NB4 (cell line): ENCODE results near the gene L3MBTL4.
"Not testable (repeated sequence)": the region's sequence is repeated elsewhere in the genome, so short reads cannot be mapped to it uniquely, and the experiment has no call there.

Experiments used
- MAX ChIP-seq: IDR thresholded peaks from 2 replicates; pipeline ENCODE4 v1.6.1; 2011; ENCODE audit warnings: low read depth, low read length
- MYC ChIP-seq: IDR thresholded peaks from 2 replicates; pipeline ENCODE4 v1.6.1; 2011; ENCODE audit warnings: low read depth, low read length
- POLR2A ChIP-seq: IDR thresholded peaks from 2 replicates; pipeline ENCODE4 v1.6.1; 2011; ENCODE audit warnings: mild to moderate bottlenecking; ENCODE audit not compliant: insufficient read length; ENCODE audit errors: extremely low read depth
- TF ChIP-seq, protein P1 (sequence below): IDR thresholded peaks from one replicate; pipeline ENCODE4 v1.5.1; 2012; ENCODE audit warnings: low read depth, low read length

- not testable (repeated sequence) for TF ChIP-seq POLR2A, MAX, MYC
- TF ChIP-seq, protein P1, sequence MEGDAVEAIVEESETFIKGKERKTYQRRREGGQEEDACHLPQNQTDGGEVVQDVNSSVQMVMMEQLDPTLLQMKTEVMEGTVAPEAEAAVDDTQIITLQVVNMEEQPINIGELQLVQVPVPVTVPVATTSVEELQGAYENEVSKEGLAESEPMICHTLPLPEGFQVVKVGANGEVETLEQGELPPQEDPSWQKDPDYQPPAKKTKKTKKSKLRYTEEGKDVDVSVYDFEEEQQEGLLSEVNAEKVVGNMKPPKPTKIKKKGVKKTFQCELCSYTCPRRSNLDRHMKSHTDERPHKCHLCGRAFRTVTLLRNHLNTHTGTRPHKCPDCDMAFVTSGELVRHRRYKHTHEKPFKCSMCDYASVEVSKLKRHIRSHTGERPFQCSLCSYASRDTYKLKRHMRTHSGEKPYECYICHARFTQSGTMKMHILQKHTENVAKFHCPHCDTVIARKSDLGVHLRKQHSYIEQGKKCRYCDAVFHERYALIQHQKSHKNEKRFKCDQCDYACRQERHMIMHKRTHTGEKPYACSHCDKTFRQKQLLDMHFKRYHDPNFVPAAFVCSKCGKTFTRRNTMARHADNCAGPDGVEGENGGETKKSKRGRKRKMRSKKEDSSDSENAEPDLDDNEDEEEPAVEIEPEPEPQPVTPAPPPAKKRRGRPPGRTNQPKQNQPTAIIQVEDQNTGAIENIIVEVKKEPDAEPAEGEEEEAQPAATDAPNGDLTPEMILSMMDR, result not testable (repeated sequence)
Measured at GRCh38 chr18:6135029-6135428, 279.7 kb downstream of the L3MBTL4 start.
